BJ (cell line): ENCODE measurements around the gene AURKAIP1. TPM values are rescaled to one million over a fixed set of nuclear protein-coding genes. Genes with fewer than 3 reads are reported as not detected.

Experiments
- CTCF ChIA-PET: fragments of 350-600 bp; formaldehyde crosslinking; extraction: SDS; loops from one replicate; lab custom pipeline; 2021; ENCODE audit warnings: antibody characterized with exemption, inconsistent platforms; lab: Yijun Ruan, JAX
- POLR2A ChIA-PET: fragments of 300-600 bp; sonication (Branson Sonifier 250); formaldehyde crosslinking; extraction: SDS; loops from one replicate; lab custom pipeline; 2021; ENCODE audit warnings: antibody characterized with exemption; lab: Charles Lee
- DNase-seq: peaks from one replicate; pipeline ENCODE4 v3.0.0-alpha.2; 2011; ENCODE audit warnings: low read depth
- H3K27me3 ChIP-seq: 2 replicates; pipeline ENCODE4 v1.6.0; 2011; ENCODE audit warnings: low read length; ENCODE audit not compliant: control insufficient read depth, insufficient read depth
- H3K36me3 ChIP-seq: 2 replicates; pipeline ENCODE4 v1.5.1; 2011; ENCODE audit warnings: low read length; ENCODE audit not compliant: control insufficient read depth, insufficient read depth
- H3K4me3 ChIP-seq: 2 replicates; pipeline ENCODE4 v1.5.1; 2011; ENCODE audit warnings: low read depth, mild to moderate bottlenecking, control low read depth, low read length
- CTCF ChIP-seq: IDR thresholded peaks from 2 replicates; pipeline ENCODE4 v1.5.1; 2011; ENCODE audit warnings: low read depth, mild to moderate bottlenecking, control low read depth, inconsistent platforms, low read length, moderate library complexity; ENCODE audit not compliant: insufficient read depth
- polyA plus RNA-seq: library from polyadenylated mRNA; depleted of rRNA; stranded (reverse); fragments of >200 nt; gene quantifications from 2 replicates; pipeline ENCODE4 v1.2.3, GENCODE V29; 2011

AURKAIP1 gene
- polyA plus RNA-seq, 1 experiment = 97.8 TPM

GRCh38 chr1:1421147-1421906 lies 46.3 kb upstream of the AURKAIP1 start, which contains the start of gene ANKRD65:
Gene ANKRD65 (minus strand): TSS chr1:1421276. CDS start chr1:1421005, 271 bp downstream.
- POLR2A ChIA-PET = no interaction called here
- TF ChIP-seq CTCF = no peak
- Histone ChIP-seq H3K4me3 (no peak within 1 kb of the TSS), H3K36me3 (no peaks in the 10 kb centered on the region), H3K27me3 (no peaks in the 10 kb centered on the region)
- CTCF ChIA-PET = no interaction called here
- no peak for DNase-seq

GRCh38 chr1:1420654-1421141 lies 45.7 kb upstream of the AURKAIP1 start:
- POLR2A ChIA-PET = no interaction called here
- CTCF ChIA-PET = interaction anchor here (0.8 kb wide), 1 partner anchor 9 kb away, joined by 3 read pairs; no protein-coding TSS in a partner anchor
- DNase-seq = no peak
- Histone ChIP-seq H3K4me3 (no peak overlapping the region), H3K27me3 (no peaks in the 10 kb centered on the region), H3K36me3 (no peaks in the 10 kb centered on the region)
- TF ChIP-seq CTCF = no peak

GRCh38 chr1:1419813-1420653 lies 45.0 kb upstream of the AURKAIP1 start:
- DNase-seq = no peak
- Histone ChIP-seq H3K4me3 (no peak overlapping the region), H3K36me3 (no peaks in the 10 kb centered on the region), H3K27me3 (no peaks in the 10 kb centered on the region)
- no peak for TF ChIP-seq CTCF
- CTCF ChIA-PET = interaction anchor here (0.8 kb wide), 1 partner anchor 9 kb away, joined by 3 read pairs; no protein-coding TSS in a partner anchor
- POLR2A ChIA-PET = no interaction called here

GRCh38 chr1:1419363-1419812 lies 44.4 kb upstream of the AURKAIP1 start:
- Histone ChIP-seq H3K27me3 (no peaks in the 10 kb centered on the region), H3K4me3 (no peak overlapping the region), H3K36me3 (no peaks in the 10 kb centered on the region)
- TF ChIP-seq CTCF = no peak
- no peak for DNase-seq
- POLR2A ChIA-PET = no interaction called here
- CTCF ChIA-PET = no interaction called here
